SKM-1 treated with dmso at 0.1 percent for 144 hours (cell line): ENCODE data around the gene SSU72.
"Not testable (repeated sequence)": the region's sequence is repeated elsewhere in the genome, so short reads cannot be mapped to it uniquely, and the experiment has no call there.

ENCODE experiments used
- DNase-seq: peaks from one replicate; lab custom pipeline; 2025; ENCODE audit not compliant: unreplicated experiment; lab: John Stamatoyannopoulos, UW

The SSU72 gene

DNA sequence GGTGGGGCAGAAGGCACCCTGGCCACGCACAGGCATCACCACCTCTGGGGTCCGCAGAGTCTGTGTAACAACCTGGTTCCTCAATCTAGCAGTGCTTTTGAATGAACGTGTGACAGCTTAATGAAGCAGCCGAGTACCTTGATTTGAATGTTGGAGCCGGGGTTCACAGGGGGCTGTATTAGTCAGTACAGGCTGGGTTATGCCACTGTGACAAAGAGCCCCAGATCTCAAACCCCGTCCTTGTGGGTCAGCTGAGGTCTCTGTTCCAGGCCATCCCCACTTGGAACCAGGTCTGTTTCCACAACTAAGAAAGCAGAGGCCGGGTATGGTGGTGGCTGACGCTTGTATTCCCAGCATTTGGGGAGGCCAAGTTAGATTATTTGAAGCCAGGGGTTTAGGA lies 44.7 kb downstream of the SSU72 start:
- DNase-seq: no peak

DNA sequence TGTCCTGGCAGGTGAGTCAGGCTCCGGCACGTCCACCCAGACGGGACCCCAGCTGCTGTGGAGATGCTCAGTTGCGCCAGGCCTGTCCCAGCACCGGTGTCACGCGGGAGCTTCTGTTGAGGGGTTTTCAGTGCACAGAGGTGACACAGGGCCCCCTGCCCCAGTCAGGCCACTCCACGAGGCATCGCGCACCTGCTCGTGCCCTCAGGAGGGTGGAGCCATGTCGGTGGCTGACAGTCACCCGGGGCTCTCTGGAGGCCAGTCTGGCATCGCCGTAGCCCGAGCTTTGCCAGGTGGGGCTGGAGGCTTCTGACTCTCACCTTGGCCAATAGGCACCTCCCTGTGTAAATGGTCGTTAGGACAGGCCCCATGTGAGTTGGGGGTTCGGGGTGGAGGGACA lies 45.3 kb downstream of the SSU72 start:
- DNase-seq: no peak

DNA sequence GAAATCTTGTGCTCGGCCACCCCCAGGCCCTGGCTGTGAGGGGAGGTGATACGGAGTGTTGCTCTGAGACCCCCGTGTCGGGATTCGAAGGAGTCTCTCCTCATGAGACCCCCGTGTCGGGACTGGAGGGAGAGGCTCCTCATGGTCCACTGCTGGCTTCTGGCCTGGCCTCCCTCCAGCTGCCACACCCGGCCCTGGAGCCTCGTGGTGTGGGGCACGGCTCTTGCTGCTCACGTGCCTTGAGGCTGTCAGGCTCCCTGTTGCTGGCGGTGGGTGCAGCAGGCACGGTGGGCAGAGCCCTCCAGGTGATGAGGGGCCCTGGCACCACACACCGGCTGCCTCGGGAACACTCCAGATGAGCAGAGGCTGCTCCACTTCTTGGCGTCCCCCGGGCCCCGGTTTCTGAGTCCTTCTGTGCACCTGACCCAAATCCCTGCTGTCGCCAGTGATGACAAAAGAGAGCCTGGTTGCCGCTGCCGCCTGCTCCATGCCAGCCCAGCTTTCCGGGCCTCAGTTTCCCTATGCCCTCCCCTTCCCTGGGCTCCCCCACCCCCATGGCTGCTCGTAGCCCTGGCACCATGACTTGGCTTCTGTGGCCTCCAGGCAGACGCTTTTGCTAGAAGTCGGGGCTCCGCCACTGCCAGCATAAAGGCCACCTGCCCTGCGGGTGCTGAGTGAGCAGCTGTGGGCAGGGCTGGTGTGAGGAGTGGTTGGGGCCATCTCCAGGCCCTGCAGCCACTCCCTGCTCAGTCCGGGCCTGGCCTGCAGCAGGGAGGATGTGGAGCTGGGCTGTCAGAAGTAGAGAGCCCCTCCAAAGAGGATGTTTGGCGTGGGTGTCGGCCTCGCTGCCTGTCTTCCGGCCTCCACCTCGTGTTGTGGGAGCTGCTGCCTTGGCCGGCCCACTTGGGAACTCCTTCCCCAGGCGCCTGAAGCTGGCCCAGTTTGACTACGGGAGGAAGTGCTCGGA lies 46.1 kb downstream of the SSU72 start:
- no peak for DNase-seq

DNA sequence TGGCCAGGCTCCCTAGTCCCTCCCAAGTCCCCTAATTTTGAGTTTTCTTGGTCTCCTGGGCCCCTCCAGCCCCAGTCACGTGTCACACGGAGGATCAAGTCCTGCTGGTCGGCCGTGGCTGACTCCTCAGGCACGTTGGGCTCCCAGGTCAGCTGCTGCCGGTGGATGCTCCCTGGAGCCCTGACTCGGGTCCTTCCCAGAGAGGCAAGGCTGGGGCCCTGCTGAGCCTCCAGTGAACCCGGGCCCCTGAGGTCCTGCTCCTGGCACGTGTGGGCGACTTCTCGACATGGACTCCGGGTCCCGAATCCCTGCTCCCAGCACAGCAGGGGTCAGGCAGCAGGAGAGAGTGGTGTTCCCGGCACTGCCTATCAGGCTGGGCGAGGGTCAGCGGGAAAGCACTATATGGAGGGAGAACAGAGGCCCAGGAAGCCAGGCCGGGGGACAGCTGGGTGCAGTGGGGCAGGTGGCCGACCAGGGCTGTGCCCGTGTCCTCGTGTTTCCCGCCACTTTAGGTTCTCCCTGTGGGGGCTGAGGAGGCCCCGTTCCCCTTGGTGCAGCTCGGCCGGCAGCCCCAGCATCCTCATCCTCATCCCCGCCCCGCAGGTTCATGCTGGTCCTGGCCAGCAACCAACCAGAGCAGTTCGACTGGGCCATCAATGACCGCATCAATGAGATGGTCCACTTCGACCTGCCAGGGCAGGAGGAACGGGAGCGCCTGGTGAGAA lies 47.4 kb downstream of the SSU72 start:
- DNase-seq: no peak

DNA sequence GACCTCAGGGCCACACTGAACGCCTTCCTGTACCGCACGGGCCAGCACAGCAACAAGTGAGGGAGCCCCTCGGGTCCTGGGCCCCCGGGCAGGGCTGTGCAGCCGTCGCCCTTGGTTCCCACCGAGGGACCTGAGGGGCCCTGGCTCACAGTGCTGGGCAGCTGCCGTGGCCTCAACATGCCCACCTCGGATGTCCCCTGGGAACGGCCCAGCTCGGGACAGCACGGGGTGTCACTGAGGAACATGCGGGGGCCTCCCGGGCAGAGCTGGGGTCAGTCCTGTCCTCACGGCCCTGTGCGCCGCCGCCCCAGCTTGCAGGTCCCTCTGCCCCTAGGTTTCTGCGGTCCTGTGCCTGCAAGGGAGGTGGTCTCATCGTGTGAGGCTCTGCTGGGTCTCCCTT lies 48.2 kb downstream of the SSU72 start:
- DNase-seq: not testable (repeated sequence)

DNA sequence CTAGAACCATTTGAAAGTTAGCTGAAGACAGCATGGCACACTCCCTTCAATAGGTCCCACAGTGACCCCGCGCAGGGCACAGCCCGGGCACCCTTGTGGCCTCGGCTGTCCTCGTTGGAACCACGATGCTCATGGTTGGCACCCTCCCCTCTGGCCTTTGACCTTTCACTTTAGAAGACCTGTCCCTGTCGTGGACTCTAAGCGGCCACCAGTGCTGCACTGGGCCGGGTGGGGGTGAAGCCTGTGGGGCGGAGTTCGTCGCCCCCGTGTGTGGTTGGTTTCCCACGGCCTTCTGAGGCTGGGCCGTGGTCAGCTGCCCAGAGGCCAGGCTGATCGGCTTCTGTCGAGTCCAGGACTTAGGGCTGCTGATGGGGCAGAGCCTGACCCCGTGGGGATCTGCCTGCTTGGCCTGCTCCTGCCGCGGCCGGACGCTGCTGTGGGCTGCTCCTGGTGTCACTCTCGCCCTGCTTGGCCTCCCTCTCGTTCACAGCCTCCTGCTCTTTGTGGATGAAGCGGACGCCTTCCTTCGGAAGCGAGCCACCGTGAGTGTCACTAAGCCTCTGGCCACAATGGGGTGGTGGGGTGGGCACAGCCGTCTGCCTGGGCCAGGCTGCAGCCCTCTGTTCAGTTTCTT lies 49.8 kb downstream of the SSU72 start:
- DNase-seq: not testable (repeated sequence)

DNA sequence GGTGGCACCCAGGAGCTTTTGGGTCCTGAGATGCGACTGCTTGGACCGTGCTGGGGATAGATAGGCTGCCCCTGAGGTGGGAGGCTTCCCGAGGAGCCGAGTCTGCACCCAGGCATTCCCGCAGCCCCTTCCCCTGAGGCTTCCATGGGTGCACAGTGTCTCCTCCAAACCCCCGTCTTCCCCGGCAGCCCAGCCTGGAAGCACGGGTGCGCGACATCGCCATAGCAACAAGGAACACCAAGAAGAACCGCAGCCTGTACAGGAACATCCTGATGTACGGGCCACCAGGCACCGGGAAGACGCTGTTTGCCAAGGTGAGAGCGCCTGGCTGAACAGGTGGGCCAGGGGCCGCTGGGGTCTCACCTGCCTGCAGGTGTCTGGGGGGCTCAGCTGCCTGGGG lies 51.0 kb downstream of the SSU72 start:
- DNase-seq: not testable (repeated sequence)

- DNase-seq: not testable (repeated sequence)
Observed at GRCh38 chr1:1523226-1523625, 51.4 kb downstream of the SSU72 start.

GRCh38 chr1:1522536-1522935 lies 52.1 kb downstream of the SSU72 start:
- DNase-seq: not testable (repeated sequence)

- no peak for DNase-seq
Observed at GRCh38 chr1:1521331-1521730, 53.3 kb downstream of the SSU72 start.

- DNase-seq: not testable (repeated sequence)
Observed at GRCh38 chr1:1519805-1520505, 54.7 kb downstream of the SSU72 start.

- DNase-seq: not testable (repeated sequence)
Observed at GRCh38 chr1:1518621-1519007, 56.0 kb downstream of the SSU72 start.

DNA sequence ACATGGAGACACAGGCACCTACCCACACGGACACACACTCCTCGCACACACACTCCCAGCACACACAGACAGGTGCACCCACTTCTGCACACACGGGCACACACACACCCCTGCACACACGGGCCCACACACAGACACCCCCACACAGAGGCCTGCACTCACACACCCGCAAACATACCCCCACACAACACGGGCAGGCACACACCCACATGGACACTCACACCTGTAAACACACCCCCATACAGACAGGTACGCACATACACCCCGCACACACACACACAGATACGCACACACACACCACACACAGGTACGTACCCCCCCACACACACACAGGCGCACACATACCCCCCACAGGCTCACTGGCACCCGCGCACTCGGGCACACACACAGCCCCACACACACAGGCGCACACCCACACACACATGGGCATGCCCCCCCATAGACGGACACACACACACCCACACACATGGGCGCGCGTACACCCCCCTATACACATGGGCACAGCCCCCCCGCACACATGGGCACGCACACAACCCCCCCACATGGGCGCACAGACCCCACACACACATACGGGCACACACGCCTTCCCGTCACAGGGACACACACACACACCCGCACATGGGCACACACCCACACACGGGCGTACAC lies 56.6 kb downstream of the SSU72 start:
- no peak for DNase-seq

- DNase-seq: not testable (repeated sequence)
Observed at GRCh38 chr1:1516923-1517322, 57.7 kb downstream of the SSU72 start.

- DNase-seq: not testable (repeated sequence)
Observed at GRCh38 chr1:1514376-1514775, 60.3 kb downstream of the SSU72 start.

DNA sequence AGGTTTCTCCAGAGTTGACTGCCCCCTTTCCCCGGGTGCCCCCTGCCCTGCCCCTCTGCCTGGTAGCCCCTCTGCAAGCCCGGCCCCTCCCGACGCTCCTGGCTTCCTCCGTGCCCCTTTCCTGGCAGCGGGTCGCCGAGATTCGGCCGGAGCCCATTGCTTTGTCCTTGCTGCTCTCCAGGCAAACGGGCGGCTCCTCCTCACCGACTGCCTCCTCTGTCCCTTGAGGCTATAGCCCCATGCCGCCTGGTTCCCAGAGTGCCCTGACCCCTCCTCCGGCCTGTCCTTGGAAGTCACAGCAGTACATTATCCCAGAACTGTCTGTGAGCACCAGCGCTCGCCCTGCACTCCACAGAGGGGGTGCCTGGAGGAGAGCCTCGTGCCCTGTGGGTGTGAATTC lies 61.0 kb downstream of the SSU72 start:
- not testable (repeated sequence) for DNase-seq

DNA sequence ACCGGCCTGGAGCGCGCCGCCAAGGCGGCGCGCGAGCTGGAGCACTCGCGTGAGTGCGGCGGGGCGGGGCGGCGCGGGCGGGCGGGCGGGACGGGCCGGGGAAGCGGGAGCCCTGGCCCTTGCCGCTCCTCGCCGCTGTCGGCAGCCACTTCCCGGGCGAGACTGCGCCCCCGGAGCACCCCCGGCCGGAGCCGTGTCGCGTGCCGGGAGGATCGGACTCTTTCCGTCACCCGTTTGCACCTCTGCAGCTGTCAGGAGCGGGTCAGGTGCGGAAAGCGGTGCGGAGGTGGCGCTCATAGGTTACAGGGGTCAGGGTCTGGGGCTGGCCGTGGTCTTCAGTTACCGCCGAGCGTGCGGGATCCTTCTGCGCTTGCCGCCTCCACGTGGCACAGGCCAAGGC lies 62.2 kb downstream of the SSU72 start:
- DNase-seq: not testable (repeated sequence)

- peak; percentile 91 for DNase-seq
Observed at GRCh38 chr1:1511533-1512285, 63.0 kb downstream of the SSU72 start, which contains the start of gene ATAD3A. Gene ATAD3A (plus strand): TSS chr1:1512162. CDS start chr1:1512269, 107 bp downstream.

DNA sequence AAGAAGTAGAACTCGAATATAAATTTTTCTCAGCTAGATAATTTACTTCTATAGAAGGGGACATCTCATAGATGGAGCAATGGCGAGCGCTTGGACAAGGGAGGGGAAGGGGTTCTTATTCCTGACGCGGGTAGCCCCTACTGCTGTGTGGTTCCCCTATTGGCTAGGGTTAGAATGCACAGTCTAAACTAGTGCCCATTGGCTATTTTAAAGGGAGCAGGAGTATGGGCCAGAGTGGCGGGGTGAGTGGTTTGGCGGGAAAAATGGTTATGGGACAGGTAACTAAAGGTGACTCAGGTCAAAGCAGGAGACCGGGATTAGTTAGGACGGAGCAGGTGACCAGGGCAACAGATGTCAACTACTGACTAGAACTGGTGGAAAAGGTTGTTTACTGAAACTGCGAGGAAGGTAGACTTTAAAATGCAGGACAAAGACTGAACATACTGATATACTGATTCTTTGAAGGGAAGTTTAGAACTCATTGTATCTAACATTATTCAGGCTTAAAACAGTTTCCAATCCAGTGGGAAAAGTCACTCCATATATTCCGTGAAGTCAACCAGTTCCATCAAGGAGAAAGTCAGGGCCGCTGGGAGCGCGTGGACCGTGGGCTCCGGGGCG lies 63.6 kb downstream of the SSU72 start:
- peak; percentile 4 for DNase-seq
